Lower leg skin (tissue), 3 donors: ENCODE data around the gene SGIP1.

Source experiments
- CTCF ChIP-seq, 3 donors: fragments of 450-650 bp; IDR thresholded peaks; one replicate each; pipeline ENCODE4 v1.5.1; 2016; ENCODE audit warnings: antibody characterized with exemption in 3 of 3, mild to moderate bottlenecking in 3 of 3, moderate library complexity in 2 of 3
- POLR2A ChIP-seq, 2 donors: fragments of 450-650 bp; IDR thresholded peaks; one replicate each; pipeline ENCODE4 v1.6.1; 2016 to 2017; ENCODE audit warnings: antibody characterized with exemption in 2 of 2, mild to moderate bottlenecking in 1 of 2, moderate library complexity in 1 of 2

- TF ChIP-seq CTCF (IDR thresholded peaks at IDR 0.05) (no peak), POLR2A (IDR thresholded peaks at IDR 0.05) (no peak)
These were observed 192.1 kb downstream of the SGIP1 start for GRCh38 chr1:66725885-66726665.
